Non-pigmented ciliary epithelial cell (primary cell): Measurements from ENCODE around the gene HDDC3.
"Not testable (repeated sequence)": the region's sequence is repeated elsewhere in the genome, so short reads cannot be mapped to it uniquely, and the experiment has no call there.

Source experiments
- DNase-seq: peaks from one replicate; pipeline ENCODE4 v3.0.0-alpha.2; 2010; ENCODE audit warnings: low read depth

Gene HDDC3

GRCh38 chr15:90909976-90910375, 22.4 kb downstream of the HDDC3 start:
- DNase-seq = no peak

GRCh38 chr15:90909449-90909848, 22.9 kb downstream of the HDDC3 start:
- DNase-seq = not testable (repeated sequence)

- DNase-seq = no peak
These were observed 24.4 kb downstream of the HDDC3 start for GRCh38 chr15:90907838-90908507.

GRCh38 chr15:90907051-90907660, 25.2 kb downstream of the HDDC3 start:
- DNase-seq = no peak

GRCh38 chr15:90906181-90906849, 26.0 kb downstream of the HDDC3 start:
- DNase-seq = no peak

- DNase-seq = no peak
These were observed 26.8 kb downstream of the HDDC3 start for GRCh38 chr15:90905306-90906180.

- DNase-seq = no peak
These were observed 27.6 kb downstream of the HDDC3 start for GRCh38 chr15:90904746-90905145.

- no peak for DNase-seq
These were observed 28.4 kb downstream of the HDDC3 start for GRCh38 chr15:90903733-90904536.

- DNase-seq = no peak
These were observed 29.3 kb downstream of the HDDC3 start, which contains the start of gene MAN2A2 for GRCh38 chr15:90902840-90903732. MAN2A2 (plus strand) TSS chr15:90903302; CDS start chr15:90904208, 906 bp downstream.

- no peak for DNase-seq
These were observed 30.1 kb downstream of the HDDC3 start for GRCh38 chr15:90902040-90902839.

GRCh38 chr15:90901175-90902039, 30.9 kb downstream of the HDDC3 start:
- no peak for DNase-seq

GRCh38 chr15:90897131-90897655, 35.2 kb downstream of the HDDC3 start:
- DNase-seq = not testable (repeated sequence)

GRCh38 chr15:90895571-90896117, 36.7 kb downstream of the HDDC3 start:
- DNase-seq = no peak

GRCh38 chr15:90893175-90894090, 38.9 kb downstream of the HDDC3 start:
- no peak for DNase-seq

GRCh38 chr15:90892498-90893174, 39.7 kb downstream of the HDDC3 start:
- DNase-seq = no peak

GRCh38 chr15:90892023-90892422, 40.3 kb downstream of the HDDC3 start:
- no peak for DNase-seq
